Left lung (tissue), 10 donors: ENCODE measurements around the gene EPHA1. TPM values are rescaled to one million over a fixed set of nuclear protein-coding genes. Genes with fewer than 3 reads are reported as not detected.
"Not testable (repeated sequence)": the region's sequence is repeated elsewhere in the genome, so short reads cannot be mapped to it uniquely, and the experiment has no call there.

ENCODE experiments used
- ATAC-seq: fragments of 200-7000 bp; cut with Tn5 transposase; one replicate; pipeline ENCODE4 v1.9.1; 2020; ENCODE audit warnings: moderate library complexity
- DNase-seq, 4 donors: peaks; one replicate each; pipeline ENCODE4 v3.0.0-alpha.2; 2013 to 2020
- H3K27ac ChIP-seq, 2 donors: fragments of 200-600 bp; sonication (generic) in 1 of 2; one replicate each; pipeline versions ENCODE4 v1.5.0 to v1.8.0; 2020 to 2021
- H3K27me3 ChIP-seq, 2 donors: fragments of 200-600 bp; sonication (generic) in 1 of 2; one replicate each; pipeline versions ENCODE4 v1.5.0 to v1.8.0; 2020 to 2021
- H3K36me3 ChIP-seq, 2 donors: fragments of 200-600 bp; sonication (generic) in 1 of 2; one replicate each; pipeline versions ENCODE4 v1.5.0 to v1.8.0; 2020 to 2021
- H3K4me1 ChIP-seq, 2 donors: fragments of 200-600 bp; one replicate each; pipeline ENCODE4 v1.8.0; 2021
- H3K4me3 ChIP-seq, 2 donors: fragments of 200-600 bp; sonication (generic) in 1 of 2; one replicate each; pipeline versions ENCODE4 v1.5.0 to v1.8.0; 2020 to 2021; ENCODE audit warnings: mild to moderate bottlenecking in 1 of 2
- H3K9me3 ChIP-seq, 2 donors: fragments of 200-600 bp; sonication (generic) in 1 of 2; one replicate each; pipeline versions ENCODE4 v1.5.0 to v1.8.0; 2020 to 2021
- intact Hi-C, 2 donors: fragments of 100-400 bp; cut with DNase I; formaldehyde crosslinking; loops; one replicate each; pipeline versions ENCODE4 v1.11.2 to v1.14.2; 2022
- polyA plus RNA-seq, 6 donors: library from polyadenylated mRNA; unstranded; fragments of 120-200 nt; gene quantifications; one replicate each; pipeline ENCODE4 v1.2.1, GENCODE V29; 2013; ENCODE audit not compliant: insufficient read length in 6 of 6
- total RNA-seq, 2 donors: library from RNA; stranded (reverse); fragmentation: NEBNext Ultra II Directional; extraction: Animal tissue kit (Norgen Biotek cat#: 25700); gene quantifications; one replicate each; pipeline ENCODE4 v1.2.1, GENCODE V29; 2021
- TF ChIP-seq, protein P1 (sequence below), 2 donors: fragments of 200-600 bp; sonication (generic) in 1 of 2; IDR thresholded peaks; one replicate each; pipeline versions ENCODE4 v1.5.0 to v1.8.0; 2021; ENCODE audit warnings: antibody characterized with exemption in 2 of 2
- donor health status: DM: no; HTN: yes; CAD: no.
- donor health status: DM: no; HTN: no; CAD: no.

EPHA1 gene
- total and polyA plus RNA-seq, 8 donors, result 11.6 to 17.5 (median 14.5) TPM

DNA sequence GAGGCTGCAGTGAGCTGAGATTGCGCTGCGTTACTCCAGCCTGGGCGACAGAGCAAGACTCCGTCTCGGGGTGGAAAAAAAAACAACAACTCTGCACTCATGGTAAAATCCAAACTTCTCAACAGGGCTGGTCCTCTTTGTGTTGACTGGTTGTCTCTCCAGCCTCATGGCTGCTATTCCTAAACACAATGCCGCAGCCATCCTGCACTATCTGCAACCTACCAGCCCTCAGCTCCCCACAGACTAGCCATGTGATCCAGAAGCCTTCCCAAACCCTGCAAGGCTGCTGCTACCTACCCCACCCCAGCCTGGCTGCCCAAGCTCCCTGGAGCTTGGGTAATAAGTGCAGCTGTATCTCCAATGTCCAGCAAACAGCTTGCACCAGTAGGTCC lies 15.8 kb downstream of the EPHA1 start:
- intact Hi-C loops, result no loop called here
- Histone ChIP-seq H3K27me3 (no peaks in the 10 kb centered on the region), H3K4me3 (no peak overlapping the region), H3K9me3 (no peaks in the 10 kb centered on the region), H3K4me1 (peaks cover 21 to 78% of the 10 kb centered on the region in 2 donors), H3K27ac (peak overlapping the region; percentile 55 to 80), H3K36me3 (peaks cover 0 to 66% of the 10 kb centered on the region in 2 donors)
- no peak for ATAC-seq
- TF ChIP-seq, protein P1, sequence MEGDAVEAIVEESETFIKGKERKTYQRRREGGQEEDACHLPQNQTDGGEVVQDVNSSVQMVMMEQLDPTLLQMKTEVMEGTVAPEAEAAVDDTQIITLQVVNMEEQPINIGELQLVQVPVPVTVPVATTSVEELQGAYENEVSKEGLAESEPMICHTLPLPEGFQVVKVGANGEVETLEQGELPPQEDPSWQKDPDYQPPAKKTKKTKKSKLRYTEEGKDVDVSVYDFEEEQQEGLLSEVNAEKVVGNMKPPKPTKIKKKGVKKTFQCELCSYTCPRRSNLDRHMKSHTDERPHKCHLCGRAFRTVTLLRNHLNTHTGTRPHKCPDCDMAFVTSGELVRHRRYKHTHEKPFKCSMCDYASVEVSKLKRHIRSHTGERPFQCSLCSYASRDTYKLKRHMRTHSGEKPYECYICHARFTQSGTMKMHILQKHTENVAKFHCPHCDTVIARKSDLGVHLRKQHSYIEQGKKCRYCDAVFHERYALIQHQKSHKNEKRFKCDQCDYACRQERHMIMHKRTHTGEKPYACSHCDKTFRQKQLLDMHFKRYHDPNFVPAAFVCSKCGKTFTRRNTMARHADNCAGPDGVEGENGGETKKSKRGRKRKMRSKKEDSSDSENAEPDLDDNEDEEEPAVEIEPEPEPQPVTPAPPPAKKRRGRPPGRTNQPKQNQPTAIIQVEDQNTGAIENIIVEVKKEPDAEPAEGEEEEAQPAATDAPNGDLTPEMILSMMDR (IDR thresholded peaks at IDR 0.05), result no peak
- DNase-seq, result no peak

DNA sequence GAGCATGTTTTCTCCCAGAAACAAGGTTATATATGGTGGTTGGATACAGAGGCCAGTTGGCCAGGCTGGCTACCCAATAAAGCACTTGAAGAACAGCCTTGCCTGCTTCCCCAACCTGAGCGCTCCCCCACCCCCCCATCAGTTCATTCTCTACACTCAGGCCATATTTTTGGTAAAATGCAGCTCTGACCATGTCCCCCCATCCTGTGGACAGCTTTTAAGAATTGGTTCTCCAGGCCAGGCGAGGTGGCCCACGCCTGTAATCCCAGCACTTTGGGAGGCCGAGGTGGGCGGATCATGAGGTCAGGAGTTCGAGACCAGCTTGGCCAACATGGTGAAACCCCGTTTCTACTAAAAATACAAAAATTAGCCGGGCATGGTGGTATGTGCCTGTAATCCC lies 16.2 kb downstream of the EPHA1 start:
- intact Hi-C loops, H3K9me3 ChIP-seq, H3K27me3 ChIP-seq, H3K4me3 ChIP-seq, DNase-seq, ATAC-seq: not testable (repeated sequence)
- Histone ChIP-seq H3K4me1 (peaks cover 21 to 82% of the 10 kb centered on the region in 2 donors), H3K27ac (peak overlapping the region; percentile 55 to 80), H3K36me3 (peaks cover 0 to 66% of the 10 kb centered on the region in 2 donors)

DNA sequence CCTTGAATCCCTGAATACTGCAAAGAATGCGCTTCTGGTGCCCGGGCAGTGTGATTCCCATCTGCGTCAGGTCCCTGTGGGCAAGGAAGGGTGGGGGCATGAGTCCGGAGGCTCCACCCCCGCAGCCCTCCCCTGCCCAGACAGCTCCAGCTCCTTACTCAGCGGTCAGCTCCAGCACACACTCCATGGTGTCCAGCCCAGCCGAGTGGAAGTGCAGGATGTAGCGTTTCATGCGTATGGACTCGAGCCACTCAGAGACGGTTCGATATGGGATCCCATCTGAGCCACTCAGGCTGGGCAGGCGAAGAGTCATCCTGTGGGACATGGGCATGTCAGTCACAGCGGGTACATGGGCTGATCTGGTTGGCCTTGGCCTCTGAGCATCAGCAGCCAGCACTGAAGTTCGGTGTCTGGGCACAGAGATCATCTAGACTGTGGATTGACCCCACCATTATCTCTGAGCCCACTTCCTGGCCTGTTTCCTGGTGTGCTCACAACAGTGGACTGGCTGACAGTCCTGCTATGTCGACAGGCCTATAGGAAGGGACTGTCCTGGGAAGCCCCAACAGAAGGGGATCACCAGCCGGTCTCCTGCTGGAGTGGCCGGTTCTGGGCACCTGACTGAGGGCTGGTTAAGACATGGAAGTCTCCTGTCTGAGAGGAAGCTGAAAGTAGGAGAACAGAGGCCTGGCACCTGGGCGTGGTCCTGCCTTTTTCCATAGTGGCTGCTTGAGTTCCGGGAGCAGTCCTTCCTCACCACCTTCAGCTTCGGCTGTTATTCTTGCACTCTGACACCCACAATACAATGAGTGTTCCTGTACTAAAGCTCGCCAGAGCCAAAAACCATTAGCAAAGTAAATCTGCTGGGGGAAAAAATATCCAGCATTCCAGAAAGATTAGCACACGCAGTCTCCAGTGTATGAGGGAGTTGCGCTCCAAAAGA lies 16.9 kb downstream of the EPHA1 start:
- no peaks in the 10 kb centered on the region for H3K9me3 ChIP-seq
- intact Hi-C loops, result no loop called here
- TF ChIP-seq, protein P1 (IDR thresholded peaks at IDR 0.05), result no peak
- no peaks in the 10 kb centered on the region for H3K27me3 ChIP-seq
- ATAC-seq (peak; percentile 59), DNase-seq (peak in 2 of 4 donors; percentile 59 to 79)
- H3K4me3 ChIP-seq, result no peak overlapping the region
- peaks cover 21 to 89% of the 10 kb centered on the region in 2 donors for H3K4me1 ChIP-seq
- H3K27ac ChIP-seq, result peak overlapping the region; percentile 55 to 80
- peaks cover 0 to 69% of the 10 kb centered on the region in 2 donors for H3K36me3 ChIP-seq

DNA sequence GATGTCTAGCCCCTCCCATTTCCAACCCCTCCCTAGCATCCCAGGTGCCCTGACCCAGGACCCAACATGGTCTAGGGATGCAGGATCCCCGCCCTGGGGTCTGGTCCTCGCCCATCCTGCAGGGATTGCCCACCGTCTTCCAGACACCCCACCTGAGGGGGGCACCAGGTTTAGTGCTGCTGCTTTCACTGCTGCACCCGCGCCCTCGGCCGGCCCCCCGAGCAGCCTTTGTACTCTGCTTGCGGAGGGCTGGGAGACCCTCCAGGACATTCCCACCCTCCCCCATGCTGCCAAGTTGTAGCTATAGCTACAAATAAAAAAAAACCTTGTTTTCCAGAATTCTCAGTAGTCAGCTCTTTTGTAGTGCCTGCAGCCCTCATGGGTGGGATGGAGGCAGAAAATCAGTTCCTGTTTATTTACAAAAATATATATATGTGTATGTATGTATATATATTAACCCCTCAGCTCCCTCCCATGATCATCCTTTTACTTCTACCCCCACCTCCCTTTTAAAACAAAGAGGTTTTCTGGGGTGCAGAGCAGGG lies 17.8 kb downstream of the EPHA1 start:
- Histone ChIP-seq H3K9me3 (no peaks in the 10 kb centered on the region), H3K4me3 (no peak overlapping the region), H3K36me3 (peaks cover 0 to 73% of the 10 kb centered on the region in 2 donors), H3K27me3 (no peaks in the 10 kb centered on the region), H3K27ac (peak overlapping the region; percentile 55 to 80), H3K4me1 (peaks cover 21 to 94% of the 10 kb centered on the region in 2 donors)
- TF ChIP-seq, protein P1 (IDR thresholded peaks at IDR 0.05), result no peak
- ATAC-seq (no peak), DNase-seq (peak in 1 of 4 donors; percentile 72)
- intact Hi-C loops, result no loop called here

DNA sequence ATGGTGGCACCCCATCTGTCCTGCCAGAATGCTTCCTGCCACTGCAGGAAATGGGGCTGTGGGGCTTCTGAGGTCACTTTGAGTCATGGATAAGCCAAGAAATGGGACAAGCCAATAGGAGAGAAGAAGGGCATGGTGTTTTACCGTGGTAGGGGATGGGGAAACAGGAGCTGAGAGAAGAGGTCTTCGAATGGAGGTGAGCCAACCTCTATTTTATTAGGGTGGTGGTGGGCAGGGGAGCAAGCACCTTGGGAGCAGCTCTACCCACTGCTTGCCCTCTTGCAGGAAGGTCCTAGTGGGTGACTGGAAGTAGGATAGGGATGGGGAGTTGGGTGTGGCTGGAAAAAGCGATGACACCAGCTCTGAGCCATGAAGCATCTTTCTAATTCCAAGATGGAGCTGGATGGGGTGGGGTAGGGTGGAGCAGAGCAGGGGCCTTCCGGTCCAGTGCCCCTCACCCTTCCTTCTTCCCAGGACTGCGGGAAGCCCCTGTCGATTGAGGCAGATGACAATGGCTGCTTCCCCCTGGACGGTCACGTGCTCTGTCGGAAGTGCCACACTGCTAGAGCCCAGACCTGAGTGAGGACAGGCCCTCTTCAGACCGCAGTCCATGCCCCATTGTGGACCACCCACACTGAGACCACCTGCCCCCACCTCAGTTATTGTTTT lies 18.4 kb downstream of the EPHA1 start:
- peaks cover 17 to 94% of the 10 kb centered on the region in 2 donors for H3K4me1 ChIP-seq
- H3K9me3 ChIP-seq, result no peaks in the 10 kb centered on the region
- H3K4me3 ChIP-seq, result no peak overlapping the region
- DNase-seq (no peak), ATAC-seq (no peak)
- no peaks in the 10 kb centered on the region for H3K27me3 ChIP-seq
- TF ChIP-seq, protein P1 (IDR thresholded peaks at IDR 0.05), result no peak
- peaks cover 0 to 73% of the 10 kb centered on the region in 2 donors for H3K36me3 ChIP-seq
- H3K27ac ChIP-seq, result peak overlapping the region; percentile 55 to 80
- intact Hi-C loops, result no loop called here
